ENCODE data around the gene FER.
"Not testable (repeated sequence)": the region's sequence is repeated elsewhere in the genome, so short reads cannot be mapped to it uniquely, and the experiment has no call there.

The FER gene

DNA sequence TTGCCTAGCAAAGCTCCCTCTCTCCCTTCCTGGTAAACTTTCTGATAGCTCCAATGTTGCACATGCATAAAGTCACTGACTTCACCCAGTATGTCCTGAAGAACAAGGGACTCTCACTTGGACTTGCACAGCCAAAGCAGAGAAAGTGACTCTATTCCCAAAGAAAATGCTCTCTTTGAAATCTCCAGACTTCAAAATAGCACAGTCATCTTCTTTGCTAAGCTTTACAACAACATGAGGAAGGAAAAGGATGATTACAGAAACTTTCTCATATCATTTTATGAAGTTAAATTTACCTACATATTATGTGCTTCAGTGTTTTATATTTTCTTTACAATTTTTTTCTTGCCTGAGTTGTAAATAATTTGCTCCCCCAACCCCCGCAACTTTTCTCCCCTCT, 397.4 kb downstream of the FER start:
- no peak for DNase-seq

GRCh38 chr5:109146591-109146990, 398.9 kb downstream of the FER start:
- no peak for DNase-seq

GRCh38 chr5:109152565-109152964, 404.9 kb downstream of the FER start:
- DNase-seq, result no peak

GRCh38 chr5:109155625-109156024, 407.9 kb downstream of the FER start:
- no peak for DNase-seq

DNA sequence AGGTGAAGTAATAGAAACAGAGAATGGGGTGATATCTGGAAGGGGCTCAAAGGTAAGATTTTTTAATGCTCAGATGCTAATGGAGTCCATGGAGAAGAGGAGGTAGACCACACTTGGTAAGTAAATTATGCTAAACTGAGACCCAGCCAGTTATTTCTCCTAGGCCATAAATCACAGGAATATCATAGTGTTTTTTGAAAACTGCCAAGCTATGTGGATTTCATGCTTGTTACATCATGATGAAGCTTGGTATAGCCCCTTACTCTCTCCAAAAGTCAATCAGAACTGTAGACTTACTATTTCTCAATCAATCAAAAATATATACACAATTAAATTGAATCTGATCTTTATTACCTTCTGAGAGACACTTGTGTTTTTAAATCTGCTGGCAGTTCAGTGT, 409.2 kb downstream of the FER start:
- no peak for DNase-seq

- no peak for DNase-seq
Measured at GRCh38 chr5:109160468-109160867, 412.8 kb downstream of the FER start.

DNA sequence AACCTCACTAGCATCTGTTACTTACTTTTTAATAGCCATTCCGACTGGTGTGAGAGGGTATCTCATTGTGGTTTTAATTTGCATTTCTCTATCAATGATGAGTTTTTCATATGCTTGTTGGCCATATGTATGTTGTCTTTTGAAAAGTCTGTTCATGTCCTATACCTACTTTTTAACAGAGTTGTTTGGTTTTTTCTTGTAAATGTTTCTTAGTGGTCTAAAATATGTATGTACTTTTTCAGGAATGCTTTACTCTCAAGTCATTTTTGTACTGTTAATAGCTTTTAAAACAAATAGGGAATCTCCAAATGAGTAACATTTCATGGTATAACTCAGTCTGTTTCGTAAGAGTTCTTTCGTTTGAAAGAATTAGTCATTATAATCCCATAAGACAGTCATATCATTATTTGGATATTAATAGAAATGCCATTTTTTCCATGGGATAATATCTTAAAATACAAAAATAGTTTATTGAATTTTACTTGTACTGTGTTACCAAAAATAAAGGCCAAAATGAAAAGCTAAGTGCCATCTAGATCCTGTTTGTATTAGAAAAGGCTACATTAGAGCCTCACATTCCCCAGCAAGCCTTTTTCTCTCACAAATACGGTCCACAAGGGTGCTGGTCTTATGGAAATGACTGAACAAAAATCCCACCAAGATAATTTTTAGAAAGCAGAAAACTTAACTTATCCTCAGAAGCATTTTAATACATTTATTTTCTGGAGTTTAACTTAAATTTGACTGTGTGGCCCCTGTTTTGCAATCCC, 414.4 kb downstream of the FER start:
- no peak for DNase-seq

- no peak for DNase-seq
Measured at GRCh38 chr5:109163336-109163735, 415.6 kb downstream of the FER start.

GRCh38 chr5:109164001-109164400, 416.3 kb downstream of the FER start:
- DNase-seq, result no peak

DNA sequence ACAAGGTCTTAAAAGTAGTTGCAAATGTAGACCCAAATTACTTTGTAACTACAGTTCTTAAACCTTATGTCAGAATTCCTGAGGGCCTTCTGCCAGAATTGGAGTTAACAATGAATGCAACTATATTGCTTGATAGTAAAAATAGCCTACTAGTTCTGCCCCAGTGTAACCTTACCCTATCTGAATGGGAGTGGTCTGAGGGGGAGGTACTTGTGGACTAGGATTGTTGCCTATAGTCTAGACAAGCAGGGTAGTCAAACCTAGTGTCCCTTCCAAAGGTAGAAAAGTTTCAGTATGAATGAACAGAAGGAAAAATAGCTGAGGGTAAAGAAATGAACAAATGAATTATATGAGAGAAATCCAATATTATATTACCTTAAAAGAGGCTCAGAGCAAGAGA, 419.9 kb downstream of the FER start:
- no peak for DNase-seq

GRCh38 chr5:109168151-109168550, 420.5 kb downstream of the FER start:
- DNase-seq, result no peak

- no peak for DNase-seq
Measured at GRCh38 chr5:109170629-109171350, 423.1 kb downstream of the FER start.

- not testable (repeated sequence) for DNase-seq
Measured at GRCh38 chr5:109171437-109172073, 423.9 kb downstream of the FER start.

DNA sequence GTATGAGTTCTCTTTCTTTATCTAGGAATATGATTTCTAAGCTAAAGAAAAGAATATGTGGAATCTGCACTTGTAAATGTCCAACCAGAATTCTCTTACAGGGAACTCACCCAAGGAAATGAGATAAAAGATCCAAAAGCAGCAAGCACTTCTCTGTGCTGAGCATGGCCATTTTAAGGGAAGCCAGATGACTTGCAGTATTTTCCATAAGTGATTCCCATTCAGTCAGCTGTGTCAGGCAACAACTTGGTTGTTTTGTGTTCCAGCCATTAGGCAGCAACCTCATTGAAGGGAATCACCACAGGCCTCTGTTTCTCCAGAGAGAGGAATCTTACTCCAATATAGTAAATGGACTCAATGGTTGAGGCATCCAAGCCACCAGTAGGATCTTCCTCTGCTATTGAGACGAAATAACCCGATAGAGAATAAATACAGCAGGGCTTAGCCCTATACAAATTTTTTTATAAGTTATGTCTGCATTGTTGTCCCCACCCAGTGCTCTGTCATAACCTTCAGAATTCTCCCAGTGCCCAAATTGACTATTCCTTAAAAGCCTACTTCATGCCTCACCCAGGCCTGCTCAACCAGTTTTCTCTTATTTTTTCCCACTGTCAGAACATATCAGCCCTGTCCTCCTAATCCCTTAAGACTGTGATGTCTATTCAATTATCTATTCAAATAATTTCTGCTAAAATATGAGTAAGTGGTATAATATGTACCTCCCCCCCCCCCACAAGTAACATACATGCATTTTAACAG, 425.5 kb downstream of the FER start:
- no peak for DNase-seq

DNA sequence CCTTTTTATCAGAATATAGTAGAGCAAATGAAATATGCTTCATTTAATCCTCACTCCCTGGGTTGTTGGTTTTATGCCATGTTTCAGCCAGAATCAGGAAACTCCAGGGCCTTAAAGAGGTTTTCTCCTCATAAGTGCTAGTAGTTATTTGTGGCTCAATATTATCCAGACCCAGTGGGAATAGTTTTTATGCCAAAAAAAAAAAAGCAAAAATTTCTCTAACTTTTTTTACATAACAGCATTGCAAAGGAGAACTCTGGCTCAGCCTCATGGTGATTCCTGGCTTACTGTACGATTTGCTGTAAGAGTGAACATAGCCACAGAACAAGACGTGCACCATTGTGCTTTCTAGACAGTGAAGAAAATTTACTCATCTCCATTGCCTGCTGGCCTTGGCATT, 429.5 kb downstream of the FER start:
- no peak for DNase-seq

DNA sequence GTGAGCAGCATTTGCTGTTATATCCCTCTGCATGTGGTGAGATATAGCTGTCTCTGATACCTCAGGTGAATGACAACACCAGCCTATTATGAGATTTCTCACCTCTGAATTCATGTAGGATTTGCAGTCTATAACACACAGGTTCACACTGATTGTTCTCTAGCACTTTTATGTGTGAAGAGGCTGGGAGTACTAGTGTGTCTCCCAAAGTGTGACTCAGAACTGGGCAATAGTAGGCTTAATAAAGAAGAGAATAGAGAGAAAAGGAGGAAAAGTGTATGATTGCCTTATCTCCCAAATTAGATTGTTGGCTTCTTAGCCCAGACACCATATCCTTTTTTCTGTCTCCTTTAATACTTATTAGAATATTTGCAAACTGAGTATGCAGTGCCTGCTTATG, 430.1 kb downstream of the FER start:
- DNase-seq, result no peak

GRCh38 chr5:109180668-109181067, 433.0 kb downstream of the FER start:
- DNase-seq, result no peak

GRCh38 chr5:109186759-109187158, 439.1 kb downstream of the FER start:
- DNase-seq, result no peak

DNA sequence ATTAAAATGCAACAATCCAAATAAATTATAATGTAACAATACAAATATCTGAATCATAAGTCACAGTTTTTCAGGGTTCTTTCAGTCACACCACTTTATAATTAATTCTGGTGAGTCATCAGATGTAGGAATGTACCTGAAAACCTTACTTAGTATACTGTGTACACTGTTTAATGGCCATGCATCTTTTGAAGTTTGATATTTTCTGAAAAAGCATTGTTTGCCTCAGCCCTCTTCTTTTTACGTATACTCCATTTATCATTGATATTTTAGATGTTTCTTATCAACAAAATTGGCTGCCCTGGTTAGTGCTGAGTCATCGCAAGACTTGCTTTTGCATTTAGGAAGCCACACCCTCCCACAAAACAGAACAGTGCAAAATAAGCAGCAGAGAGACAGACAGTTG, 443.5 kb downstream of the FER start:
- no peak for DNase-seq

GRCh38 chr5:109192027-109192426, 444.3 kb downstream of the FER start:
- no peak for DNase-seq

DNA sequence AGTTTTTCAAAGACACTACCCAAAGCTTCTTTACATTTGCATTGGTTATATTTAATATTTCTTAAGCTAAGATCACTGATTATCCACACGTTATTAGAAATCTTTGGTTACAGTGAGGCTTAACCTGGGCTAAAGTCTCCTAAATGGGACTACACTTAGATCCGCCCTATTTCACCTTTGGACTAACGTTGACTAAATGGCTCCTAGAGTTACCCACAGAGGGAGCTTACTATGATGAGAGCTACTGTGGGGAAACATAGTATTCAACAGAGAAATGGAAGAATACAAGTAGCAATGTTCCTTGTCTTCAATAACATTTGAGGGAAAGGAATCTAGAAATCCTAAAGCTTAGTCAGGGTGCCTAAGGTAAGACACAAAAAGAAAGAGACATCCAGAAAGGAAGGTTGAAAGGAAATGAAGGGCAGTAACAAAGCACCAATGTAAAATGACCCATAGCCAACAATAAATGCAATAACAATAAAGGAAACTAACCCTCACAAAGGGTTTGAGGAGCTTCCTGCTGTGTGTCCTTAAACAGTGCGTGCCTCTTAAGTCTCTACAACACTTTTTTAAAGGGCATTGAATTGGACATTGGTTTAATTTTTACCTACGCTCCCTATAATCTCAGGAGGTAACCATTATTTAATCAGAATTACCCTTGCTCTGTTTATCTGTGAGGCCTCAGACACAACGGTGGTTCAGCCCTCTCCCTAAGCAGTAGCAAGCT, 445.0 kb downstream of the FER start:
- DNase-seq, result no peak

DNA sequence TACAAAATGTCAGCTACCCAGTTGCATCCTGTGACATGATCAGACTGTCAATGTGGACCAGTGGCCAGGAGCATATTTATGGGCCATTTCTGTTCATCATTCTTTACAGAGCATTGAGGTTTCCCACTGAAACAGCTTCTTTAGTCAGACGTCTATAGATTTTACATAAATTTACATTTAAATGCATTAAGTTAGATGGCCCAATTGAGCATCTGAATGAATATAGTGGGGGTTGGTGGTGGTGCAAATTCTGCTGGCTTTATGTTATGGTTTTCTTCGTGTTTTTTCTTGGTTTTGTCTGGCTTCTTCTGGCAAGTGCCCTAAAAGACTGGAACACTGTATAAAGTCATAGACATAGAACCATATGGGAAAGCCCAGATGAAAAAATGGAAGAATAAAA, 448.0 kb downstream of the FER start:
- no peak for DNase-seq
